RCC 7860 (cell line): ENCODE measurements around the gene ATG9B.

Experiments
- DNase-seq: peaks from one replicate; pipeline ENCODE4 v3.0.0-alpha.2; 2015; ENCODE audit warnings: low spot score
- FAIRE-seq: peaks from 2 replicates; lab custom pipeline; 2012; peaks lifted over from hg19 to GRCh38; lab: Jason Lieb, UNC

Gene ATG9B

DNA sequence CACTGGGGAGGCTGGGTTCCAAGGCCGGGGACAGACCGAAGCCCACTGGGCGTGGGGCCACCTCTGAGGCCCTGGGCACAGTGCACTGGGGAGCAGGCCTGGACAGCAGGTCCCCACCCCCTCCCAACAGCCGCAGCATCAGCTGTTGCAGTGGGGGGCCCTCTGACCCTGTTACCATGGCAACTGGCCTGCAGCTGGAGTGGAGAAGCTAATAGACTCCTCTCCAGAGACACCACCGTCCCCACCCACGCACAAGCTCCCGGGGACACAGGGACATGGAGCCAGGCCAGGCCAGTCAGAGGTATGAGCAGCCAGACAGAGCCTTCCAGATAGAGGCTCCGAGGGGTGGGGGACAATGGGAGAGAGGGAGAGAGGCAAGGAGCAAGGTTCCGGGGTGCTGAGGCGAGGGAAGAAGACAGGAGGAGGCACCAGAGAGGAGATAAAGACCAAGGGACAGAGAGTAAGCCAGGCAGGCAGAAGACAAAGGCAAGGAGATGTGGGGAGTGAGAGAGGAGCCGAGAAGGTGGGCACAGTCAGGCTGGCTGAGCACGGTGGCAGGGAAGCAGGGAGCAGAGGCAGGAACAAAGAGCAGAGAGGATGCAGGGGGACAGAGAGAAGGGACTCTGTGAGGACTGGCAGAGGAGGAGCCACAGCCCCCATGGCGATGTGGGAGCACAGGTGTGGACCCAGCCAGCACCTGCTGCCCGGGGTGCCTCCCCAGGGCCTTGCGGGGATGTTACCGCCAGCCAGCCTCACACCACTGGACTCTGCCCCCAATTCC lies 52.9 kb downstream of the ATG9B start:
- DNase-seq (no peak), FAIRE-seq (no peak)

DNA sequence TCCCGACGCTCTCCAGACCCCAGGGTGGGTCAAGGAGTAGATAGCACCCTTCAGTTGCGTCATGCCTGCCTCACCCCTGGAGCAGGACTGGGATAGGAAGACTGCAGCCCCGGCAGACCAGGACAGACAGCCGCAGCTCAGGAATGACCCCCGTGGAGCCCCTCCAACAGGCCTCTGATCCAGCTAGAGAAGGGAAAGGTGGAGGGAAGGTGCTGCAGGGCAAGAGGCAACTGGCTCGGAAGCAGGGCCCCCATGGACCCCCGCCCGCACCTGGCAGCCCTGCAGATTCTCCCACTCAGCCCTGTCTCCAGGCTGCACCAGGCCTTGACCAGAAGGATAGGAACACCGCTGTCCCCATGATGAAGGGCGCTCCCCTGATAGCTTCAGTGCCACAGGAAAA lies 53.9 kb downstream of the ATG9B start:
- DNase-seq (no peak), FAIRE-seq (no peak)

DNA sequence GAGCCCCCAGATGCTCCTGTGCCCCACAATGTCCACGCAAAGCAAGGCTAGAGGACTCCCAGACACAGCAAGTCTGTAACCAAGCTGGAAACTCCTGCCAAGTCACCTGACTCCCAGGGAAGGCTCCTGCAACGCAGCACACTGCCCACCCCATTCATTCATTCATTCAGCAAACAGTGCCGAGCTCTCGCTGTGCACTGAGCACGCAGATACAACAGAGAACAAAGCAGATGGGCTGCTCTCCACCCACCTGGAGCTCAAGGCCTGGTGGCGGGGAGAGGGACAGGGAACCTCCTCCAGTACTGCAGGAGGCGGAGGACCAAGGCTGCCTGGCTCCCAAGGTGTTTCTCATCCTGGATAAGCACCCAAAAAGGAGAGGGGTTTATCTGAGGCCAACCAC lies 54.8 kb downstream of the ATG9B start:
- no peak for FAIRE-seq

DNA sequence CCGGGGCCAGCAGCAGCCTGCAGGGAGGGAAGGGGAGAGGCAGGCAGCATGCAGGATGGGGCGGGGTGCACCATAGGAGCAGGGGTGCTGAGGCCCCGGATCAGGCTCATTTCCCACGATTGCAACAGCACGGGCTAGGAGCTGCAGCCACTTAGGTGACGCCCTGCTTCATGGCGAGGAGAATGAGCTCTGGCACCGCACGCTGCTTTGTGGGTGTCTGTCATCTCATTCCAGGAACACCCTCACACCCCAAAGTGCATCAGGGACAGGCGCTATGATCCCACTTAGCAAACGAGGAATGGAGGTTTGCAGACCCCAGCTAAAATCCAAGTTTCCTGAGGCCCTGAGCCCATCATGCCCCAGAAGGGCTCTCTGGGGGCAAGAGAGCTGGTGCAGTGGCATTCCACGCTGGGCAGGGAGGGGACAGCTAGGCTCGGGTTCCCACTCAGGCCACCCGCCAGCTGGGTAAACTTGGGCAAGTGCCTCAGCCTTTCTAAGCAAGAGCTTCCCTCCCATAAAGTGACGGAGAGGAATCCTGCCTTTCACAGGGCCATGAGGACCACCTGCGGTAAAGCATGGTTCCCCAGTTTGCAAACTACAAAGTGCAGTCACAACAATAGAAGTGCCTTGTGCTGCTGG lies 55.4 kb downstream of the ATG9B start:
- no peak for FAIRE-seq

More for the DNA sequence above, 54.8 kb downstream of the ATG9B start:
- DNase-seq = no peak

DNA sequence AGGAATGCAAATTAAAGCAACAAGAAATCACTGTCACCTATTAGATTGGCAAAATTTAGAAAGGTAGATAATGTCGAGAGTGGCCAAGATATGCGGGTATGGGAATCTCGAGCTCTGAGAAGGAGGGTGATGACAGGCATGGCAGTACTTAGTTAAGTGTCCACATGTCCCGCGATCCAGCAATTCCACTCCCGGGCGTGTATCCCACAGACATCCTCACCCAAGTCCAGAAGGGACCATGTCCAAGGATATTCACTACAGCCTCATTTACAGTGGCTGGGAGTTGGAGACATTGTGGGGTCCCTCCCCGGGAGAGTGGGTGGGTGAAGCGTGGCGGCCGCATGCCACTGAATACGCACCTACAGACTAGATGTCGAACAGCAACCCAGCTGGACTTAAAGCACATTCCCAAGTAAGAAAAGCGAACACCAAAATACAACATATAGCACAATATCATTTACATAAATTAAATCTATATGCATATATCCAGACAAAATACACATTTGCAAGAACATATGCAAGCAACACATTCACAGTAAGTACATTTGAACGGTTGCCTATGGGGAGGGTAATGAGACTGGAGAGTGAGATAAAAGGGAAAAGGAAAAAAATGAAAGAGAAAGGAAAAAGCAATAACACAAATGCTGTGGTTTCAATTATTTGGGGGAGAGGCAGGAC lies 56.1 kb downstream of the ATG9B start:
- FAIRE-seq (no peak), DNase-seq (no peak)

More for the DNA sequence above, 55.4 kb downstream of the ATG9B start:
- DNase-seq = no peak

DNA sequence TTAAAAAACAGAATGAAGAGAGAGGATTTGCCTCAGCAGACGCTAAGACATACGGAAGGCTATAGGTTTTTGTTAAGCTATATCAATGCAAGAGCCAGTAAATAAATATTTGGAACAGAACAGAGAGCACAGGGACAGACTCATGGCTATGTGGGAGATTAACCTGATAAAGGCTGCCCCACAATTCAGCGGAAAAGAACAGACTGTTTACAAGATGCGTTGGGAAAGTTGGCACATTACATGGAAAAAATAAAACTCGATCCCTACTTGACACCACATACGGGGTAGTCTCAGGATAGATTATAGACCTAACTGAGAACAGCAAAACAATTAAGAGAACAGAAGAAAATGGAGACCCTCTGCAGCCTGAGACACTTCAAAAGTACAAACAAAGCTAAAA lies 56.9 kb downstream of the ATG9B start:
- FAIRE-seq (no peak), DNase-seq (no peak)

DNA sequence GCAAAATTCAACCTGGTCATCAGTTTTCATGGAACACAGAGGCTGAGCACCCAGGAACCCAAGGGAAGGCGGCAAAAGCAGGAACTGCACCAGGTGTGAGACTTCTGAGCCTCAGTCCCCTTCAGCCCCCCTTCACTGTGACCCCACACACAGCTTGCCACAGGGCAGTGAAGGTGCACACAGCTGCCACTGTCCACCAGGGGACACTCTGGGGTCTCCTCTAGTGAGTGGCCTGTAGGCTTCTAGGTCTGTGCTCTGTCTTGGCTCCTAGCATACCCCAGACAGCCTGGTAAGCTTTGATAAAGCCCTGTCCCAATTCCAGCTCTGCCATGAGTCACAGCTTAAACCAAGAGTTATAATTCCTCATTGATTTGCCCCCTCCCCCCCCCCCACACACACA lies 58.3 kb downstream of the ATG9B start:
- FAIRE-seq (no peak), DNase-seq (no peak)

DNA sequence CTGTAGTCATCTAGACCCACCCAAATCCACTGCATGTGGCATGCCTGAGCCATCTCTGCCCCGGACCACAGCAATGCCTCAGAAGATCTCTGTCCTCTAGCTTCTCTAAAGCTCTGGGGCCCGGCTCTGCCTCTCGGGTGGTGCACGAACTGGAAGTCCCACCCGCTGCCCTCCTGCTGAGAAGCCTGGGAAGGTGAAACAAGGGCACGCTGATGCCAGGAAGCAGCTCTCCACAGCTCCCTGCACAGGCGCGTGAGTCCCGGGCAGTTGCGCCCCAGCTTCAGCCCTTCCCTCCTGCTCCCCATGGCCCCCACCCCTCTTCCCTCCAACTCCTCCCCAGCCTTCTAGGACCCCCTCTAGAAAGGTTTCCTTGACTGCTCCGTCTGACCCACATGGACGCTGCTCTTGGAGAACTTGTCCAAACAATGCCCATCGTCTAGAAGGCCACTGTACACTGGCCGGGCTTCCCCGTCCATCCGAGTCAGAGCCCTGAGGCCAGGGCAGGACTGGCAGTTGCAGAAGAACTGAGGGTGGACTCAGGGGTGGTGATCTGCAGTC lies 58.9 kb downstream of the ATG9B start:
- no peak for FAIRE-seq
- no peak for DNase-seq
